ENCODE measurements around the gene TMEM123.

DNA sequence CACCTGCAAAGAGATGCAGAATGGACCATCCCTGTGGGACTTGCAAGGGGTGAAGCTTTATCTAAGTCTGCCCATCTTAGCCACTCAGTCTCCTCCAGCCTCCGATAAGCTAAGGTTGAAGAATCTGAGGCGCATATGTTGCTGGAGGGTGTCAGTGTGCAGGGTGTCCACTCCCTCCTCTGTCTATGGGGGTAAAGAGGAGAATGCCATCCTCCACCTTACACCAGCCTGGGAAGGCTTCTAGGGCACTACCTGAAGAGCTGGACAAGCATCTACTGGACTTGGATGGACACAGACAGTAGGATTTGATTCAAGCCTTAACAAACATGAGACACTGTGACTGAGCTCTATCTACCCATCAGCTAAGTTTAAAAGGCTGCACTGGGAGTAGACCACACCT lies 46.5 kb downstream of the TMEM123 start:
- TF ChIP-seq, protein P1, sequence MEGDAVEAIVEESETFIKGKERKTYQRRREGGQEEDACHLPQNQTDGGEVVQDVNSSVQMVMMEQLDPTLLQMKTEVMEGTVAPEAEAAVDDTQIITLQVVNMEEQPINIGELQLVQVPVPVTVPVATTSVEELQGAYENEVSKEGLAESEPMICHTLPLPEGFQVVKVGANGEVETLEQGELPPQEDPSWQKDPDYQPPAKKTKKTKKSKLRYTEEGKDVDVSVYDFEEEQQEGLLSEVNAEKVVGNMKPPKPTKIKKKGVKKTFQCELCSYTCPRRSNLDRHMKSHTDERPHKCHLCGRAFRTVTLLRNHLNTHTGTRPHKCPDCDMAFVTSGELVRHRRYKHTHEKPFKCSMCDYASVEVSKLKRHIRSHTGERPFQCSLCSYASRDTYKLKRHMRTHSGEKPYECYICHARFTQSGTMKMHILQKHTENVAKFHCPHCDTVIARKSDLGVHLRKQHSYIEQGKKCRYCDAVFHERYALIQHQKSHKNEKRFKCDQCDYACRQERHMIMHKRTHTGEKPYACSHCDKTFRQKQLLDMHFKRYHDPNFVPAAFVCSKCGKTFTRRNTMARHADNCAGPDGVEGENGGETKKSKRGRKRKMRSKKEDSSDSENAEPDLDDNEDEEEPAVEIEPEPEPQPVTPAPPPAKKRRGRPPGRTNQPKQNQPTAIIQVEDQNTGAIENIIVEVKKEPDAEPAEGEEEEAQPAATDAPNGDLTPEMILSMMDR (IDR thresholded peaks at IDR 0.05; ENCODE audit: insufficient read depth, low read length, poor library complexity, severe bottlenecking): no peak
- no peak for TF ChIP-seq EZH2phosphoT487 (conservative IDR thresholded peaks at IDR 0.05; ENCODE audit: low read length)

Data from SU-DHL-6 (cell line).